ENCODE results near the gene SVEP1.

DNA sequence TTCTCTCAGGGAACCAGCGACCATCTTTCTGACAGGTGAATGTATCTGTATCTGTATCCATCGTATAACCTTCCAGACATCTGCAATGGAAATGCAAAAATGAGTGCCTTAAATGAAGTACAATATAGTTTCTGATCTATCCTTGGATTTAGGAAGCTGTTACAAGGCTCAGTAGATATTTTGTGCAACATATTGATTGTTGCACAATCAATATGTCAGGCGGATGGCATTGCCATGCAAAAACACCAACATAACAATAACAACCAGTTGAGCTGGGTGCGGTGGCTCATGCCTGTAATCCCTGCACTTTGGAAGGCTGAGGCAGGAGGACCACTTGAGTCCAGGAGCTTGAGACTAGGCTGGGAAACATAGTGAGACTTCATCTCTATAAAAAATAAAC lies 175.1 kb downstream of the SVEP1 start:
- no peak for TF ChIP-seq POLR2AphosphoS5 (IDR thresholded peaks at IDR 0.05; ENCODE audit: low read depth, low read length)
- TF ChIP-seq, protein P1, sequence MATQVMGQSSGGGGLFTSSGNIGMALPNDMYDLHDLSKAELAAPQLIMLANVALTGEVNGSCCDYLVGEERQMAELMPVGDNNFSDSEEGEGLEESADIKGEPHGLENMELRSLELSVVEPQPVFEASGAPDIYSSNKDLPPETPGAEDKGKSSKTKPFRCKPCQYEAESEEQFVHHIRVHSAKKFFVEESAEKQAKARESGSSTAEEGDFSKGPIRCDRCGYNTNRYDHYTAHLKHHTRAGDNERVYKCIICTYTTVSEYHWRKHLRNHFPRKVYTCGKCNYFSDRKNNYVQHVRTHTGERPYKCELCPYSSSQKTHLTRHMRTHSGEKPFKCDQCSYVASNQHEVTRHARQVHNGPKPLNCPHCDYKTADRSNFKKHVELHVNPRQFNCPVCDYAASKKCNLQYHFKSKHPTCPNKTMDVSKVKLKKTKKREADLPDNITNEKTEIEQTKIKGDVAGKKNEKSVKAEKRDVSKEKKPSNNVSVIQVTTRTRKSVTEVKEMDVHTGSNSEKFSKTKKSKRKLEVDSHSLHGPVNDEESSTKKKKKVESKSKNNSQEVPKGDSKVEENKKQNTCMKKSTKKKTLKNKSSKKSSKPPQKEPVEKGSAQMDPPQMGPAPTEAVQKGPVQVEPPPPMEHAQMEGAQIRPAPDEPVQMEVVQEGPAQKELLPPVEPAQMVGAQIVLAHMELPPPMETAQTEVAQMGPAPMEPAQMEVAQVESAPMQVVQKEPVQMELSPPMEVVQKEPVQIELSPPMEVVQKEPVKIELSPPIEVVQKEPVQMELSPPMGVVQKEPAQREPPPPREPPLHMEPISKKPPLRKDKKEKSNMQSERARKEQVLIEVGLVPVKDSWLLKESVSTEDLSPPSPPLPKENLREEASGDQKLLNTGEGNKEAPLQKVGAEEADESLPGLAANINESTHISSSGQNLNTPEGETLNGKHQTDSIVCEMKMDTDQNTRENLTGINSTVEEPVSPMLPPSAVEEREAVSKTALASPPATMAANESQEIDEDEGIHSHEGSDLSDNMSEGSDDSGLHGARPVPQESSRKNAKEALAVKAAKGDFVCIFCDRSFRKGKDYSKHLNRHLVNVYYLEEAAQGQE (IDR thresholded peaks at IDR 0.05; ENCODE audit: insufficient read depth in 1 of 2, low read depth in 2 of 2, low read length in 2 of 2): no peak
- no peak for TF ChIP-seq TAF1 (IDR thresholded peaks at IDR 0.05; ENCODE audit: borderline replicate concordance, insufficient read depth, low read length)
